K562 (cell line): ENCODE measurements around the gene FSTL3. TPM values are rescaled to one million over a fixed set of nuclear protein-coding genes. Genes with fewer than 3 reads are reported as not detected.

ENCODE experiments used
- ATAC-seq: fragments of 200-7000 bp; cut with Tn5 transposase; 3 replicates; pipeline ENCODE4 v1.9.1; 2020; ENCODE audit warnings: moderate library complexity
- BruUV-seq: library from RNA; stranded (reverse); fragments of 400-500 nt; replicated peaks from 2 replicates; lab custom pipeline; 2021; lab: Mats Ljungman, UMichigan
- CTCF ChIA-PET: fragments of 300-600 bp; formaldehyde crosslinking; extraction: SDS; loops from one replicate; lab custom pipeline; 2021; ENCODE audit warnings: low intra/inter-chr PET ratio; lab: Yijun Ruan, JAX
- POLR2A ChIA-PET: fragments of 300-600, 350-650 bp; sonication (Branson Sonifier 250); formaldehyde crosslinking; extraction: SDS; loops from one replicate; lab custom pipeline; 2021; ENCODE audit warnings: antibody characterized with exemption, inconsistent platforms; lab: Yijun Ruan, JAX
- DNase-seq, 4 experiments: peaks; one replicate each; pipeline versions ENCODE4 v3.0.0 to v3.0.0-alpha.2; 2011 to 2018; ENCODE audit warnings: low spot score in 3 of 4, mixed read lengths in 3 of 4; ENCODE audit errors: extremely low read depth in 1 of 4
- FAIRE-seq: peaks from 2 replicates; lab custom pipeline; 2011; peaks lifted over from hg19 to GRCh38; lab: Jason Lieb, UNC
- H2AFZ ChIP-seq: 2 replicates; pipeline ENCODE4 v1.6.0; 2011; ENCODE audit warnings: low read depth, low read length, control low read depth, inconsistent platforms
- H3K27ac ChIP-seq: fragments of 200-600 bp; 3 replicates; pipeline ENCODE4 v1.8.0; 2011; ENCODE audit warnings: low read depth, mild to moderate bottlenecking, control low read depth, inconsistent platforms, low read length, moderate library complexity, mixed read lengths; ENCODE audit errors: extremely low read depth
- H3K27me3 ChIP-seq, 2 experiments: fragments of 300-600 bp in 1 of 2; 2 replicates in 1 of 2; 3 replicates in 1 of 2; pipeline versions ENCODE4 v1.6.0 to v1.8.0; 2011; ENCODE audit warnings: inconsistent platforms in 2 of 2, low read length in 2 of 2, mild to moderate bottlenecking in 1 of 2, mixed read lengths in 1 of 2, moderate library complexity in 1 of 2; ENCODE audit not compliant: control insufficient read depth in 2 of 2, insufficient read depth in 2 of 2
- H3K36me3 ChIP-seq: fragments of 300-600 bp; 3 replicates; pipeline ENCODE4 v1.8.0; 2011; ENCODE audit warnings: mild to moderate bottlenecking, low read length, inconsistent platforms; ENCODE audit not compliant: control insufficient read depth, insufficient read depth
- H3K4me1 ChIP-seq, 2 experiments: fragments of 200-600 bp in 1 of 2; replicated peaks in 1 of 2; 2 replicates in 1 of 2; 3 replicates in 1 of 2; pipeline versions ENCODE4 v1.5.1 to v1.8.0; 2011; ENCODE audit warnings: inconsistent platforms in 2 of 2, low read length in 2 of 2, mild to moderate bottlenecking in 1 of 2, mixed read lengths in 1 of 2, moderate library complexity in 1 of 2; ENCODE audit not compliant: control insufficient read depth in 2 of 2, insufficient read depth in 2 of 2
- H3K4me2 ChIP-seq: 2 replicates; pipeline ENCODE4 v1.6.1; 2011; ENCODE audit warnings: low read length, control low read depth, inconsistent platforms, mixed read lengths; ENCODE audit not compliant: insufficient read depth
- H3K4me3 ChIP-seq: fragments of 200-600 bp; sonication (generic), shearing (Covaris generic); 2 replicates; pipeline ENCODE4 v1.5.1; 2016; ENCODE audit warnings: control low read depth, inconsistent platforms
- H3K79me2 ChIP-seq: fragments of 200-600 bp; 3 replicates; pipeline ENCODE4 v1.8.0; 2011; ENCODE audit warnings: low read length, inconsistent platforms; ENCODE audit not compliant: control insufficient read depth, insufficient read depth
- H3K9ac ChIP-seq, 2 experiments: 2 replicates each; pipeline versions ENCODE4 v1.6.0 to v1.6.1; 2011; ENCODE audit warnings: low read depth in 2 of 2, low read length in 2 of 2, control low read depth in 1 of 2, inconsistent platforms in 1 of 2, mild to moderate bottlenecking in 1 of 2, mixed read lengths in 1 of 2; ENCODE audit not compliant: insufficient read depth in 1 of 2
- H3K9me1 ChIP-seq: one replicate; pipeline ENCODE4 v1.6.0; 2011; ENCODE audit warnings: inconsistent platforms, mild to moderate bottlenecking, low read length, moderate library complexity; ENCODE audit not compliant: control insufficient read depth, insufficient read depth
- H3K9me3 ChIP-seq: replicated peaks from 2 replicates; pipeline ENCODE4 v1.5.1; 2011; ENCODE audit warnings: low read depth, low read length, inconsistent platforms; ENCODE audit not compliant: control insufficient read depth, insufficient read depth
- H4K20me1 ChIP-seq: replicated peaks from 2 replicates; pipeline ENCODE4 v1.6.1; 2011; ENCODE audit warnings: low read length, inconsistent platforms, mixed read lengths; ENCODE audit not compliant: control insufficient read depth, insufficient read depth
- EHMT2 ChIP-seq: fragments of 450-650 bp; IDR thresholded peaks from 2 replicates; pipeline ENCODE4 v1.6.1; 2018; ENCODE audit warnings: antibody characterized with exemption
- NRF1 ChIP-seq, 2 experiments: fragments of 450-650 bp; IDR thresholded peaks in 1 of 2; conservative IDR thresholded peaks in 1 of 2; 2 replicates each; pipeline ENCODE4 v1.6.1; 2014; ENCODE audit warnings: mild to moderate bottlenecking in 2 of 2
- OTX1 ChIP-seq: fragments of 450-650 bp; formaldehyde crosslinking; IDR thresholded peaks from 2 replicates; pipeline ENCODE4 v1.4.0; 2022; ENCODE audit warnings: mild to moderate bottlenecking
- RFX7 ChIP-seq: fragments of 250-450 bp; sonication (Bioruptor Pico); IDR thresholded peaks from 2 replicates; pipeline ENCODE4 v1.5.1; 2021; ENCODE audit warnings: mild to moderate bottlenecking
- SAFB ChIP-seq: fragments of 200-400 bp; formaldehyde crosslinking; IDR thresholded peaks from 2 replicates; pipeline ENCODE4 v1.6.1; 2017; ENCODE audit warnings: low read depth, low read length, borderline replicate concordance
- WGBS: fragments of 100-300 bp; shearing (Covaris generic); methylation state at CpG from one replicate; pipeline ENCODE4 v1.1.6; 2016; ENCODE audit warnings: low coverage, mixed read lengths; ENCODE audit not compliant: insufficient coverage; ENCODE audit errors: missing lambda C conversion rate; 5-methylcytosine and 5-hydroxymethylcytosine counted together
- in situ Hi-C: fragments of 300-500 bp; cut with MboI; formaldehyde crosslinking; loops from 4 replicates; pipeline ENCODE4 v1.15.0; 2018; ENCODE audit warnings: inconsistent platforms, mixed read lengths
- intact Hi-C: fragments of 100-400 bp; cut with micrococcal nuclease; formaldehyde crosslinking; loops from 2 replicates; pipeline ENCODE4 v1.14.2; 2022
- polyA plus RNA-seq, 8 experiments: library from polyadenylated mRNA; depleted of rRNA in 4 of 8; stranded (reverse) in 5 of 8; unstranded in 3 of 8; fragments of >200 nt; fragmentation: Nextera tagmentation in 2 of 8; fragmentation: Illumina TruSeq in 1 of 8; extraction: Ambion mirVana in 2 of 8; extraction: Trizol in 1 of 8; gene quantifications; 2 replicates each; pipeline versions ENCODE4 v1.2.1 to v1.2.3, GENCODE V29; 2011 to 2014; ENCODE audit warnings: inconsistent platforms in 1 of 8, missing spikeins in 1 of 8
- total RNA-seq, 7 experiments: library from RNA; depleted of rRNA in 6 of 7; stranded (reverse); fragments of >200 nt in 6 of 7; fragmentation: Illumina TruSeq in 2 of 7; extraction: Trizol in 2 of 7; gene quantifications; 2 replicates each; pipeline versions ENCODE4 v1.2.1 to v1.2.3, GENCODE V29; 2011 to 2021; ENCODE audit warnings: low replicate concordance in 1 of 7
- TF ChIP-seq, protein P1 (sequence below), 2 experiments: fragments of 450-650 bp; formaldehyde crosslinking in 1 of 2; IDR thresholded peaks; 2 replicates each; pipeline versions ENCODE4 v1.4.0 to v1.6.1; 2014 to 2020; ENCODE audit warnings: mild to moderate bottlenecking in 2 of 2, borderline replicate concordance in 1 of 2, low read depth in 1 of 2
- TF ChIP-seq, protein P2 (sequence below): sonication (generic); formaldehyde crosslinking; IDR thresholded peaks from 2 replicates; pipeline ENCODE4 v1.8.0; 2023; ENCODE audit warnings: missing genetic modification reagents, mild to moderate bottlenecking, borderline replicate concordance

The FSTL3 gene
- total and polyA plus RNA-seq, 9 of the 15 experiments (the other 6 are each of a cell fraction or from before 2014, with no cell fraction given) = 0.35 to 6.8 (median 4.2) TPM; not detected in 1

DNA sequence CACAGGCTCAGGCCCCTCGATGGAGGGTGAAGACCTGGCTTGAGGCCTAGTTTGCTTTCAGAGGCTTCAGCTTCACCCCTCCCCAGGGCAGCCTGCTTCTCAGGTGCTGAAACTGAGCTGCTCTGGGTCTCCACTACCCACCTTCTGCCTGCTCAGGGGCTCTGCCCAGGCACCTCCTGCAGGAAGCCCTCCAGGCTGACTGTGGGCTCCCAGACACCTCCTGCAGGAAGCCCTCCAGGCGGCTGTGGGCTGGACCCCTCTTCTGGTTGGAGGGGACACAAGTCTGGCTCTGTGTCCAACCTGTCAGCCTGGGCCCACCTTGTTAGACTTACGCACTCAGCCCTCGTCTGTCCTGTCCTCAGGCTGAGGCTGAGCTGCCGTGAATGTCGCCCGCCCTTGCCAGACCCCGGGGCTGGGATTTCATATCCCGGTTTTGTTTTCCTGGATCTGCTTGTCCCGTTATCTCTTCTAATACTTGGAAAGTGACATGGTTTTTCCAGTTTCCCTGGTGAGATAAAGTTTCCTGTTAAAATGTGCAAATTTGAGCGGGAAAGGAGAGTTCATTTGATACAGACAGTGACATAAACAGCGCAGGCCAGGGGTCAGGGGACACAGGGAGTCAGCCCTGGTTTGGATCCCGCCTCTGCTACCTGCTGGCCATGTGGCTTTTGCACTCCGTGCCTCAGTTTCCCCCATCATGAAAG is 53.9 kb downstream of the FSTL3 start:
- H3K79me2 ChIP-seq = no peaks in the 10 kb centered on the region
- H3K4me3 ChIP-seq = no peak overlapping the region
- ChIA-PET POLR2A (interaction anchor here (0.6 to 1.0 kb wide), 2 partner anchors 62 kb away, joined by 3 to 5 read pairs; no protein-coding TSS in a partner anchor), CTCF (no interaction called here)
- in situ Hi-C loops = loop anchor here (5.0 kb wide), 1 partner anchor 63 kb away; no protein-coding TSS in a partner anchor
- DNase-seq (no peak), ATAC-seq (no peak), FAIRE-seq (no peak)
- no peaks in the 10 kb centered on the region for H3K27me3 ChIP-seq
- H3K9me1 ChIP-seq = no peaks in the 10 kb centered on the region
- peaks cover 0 to 53% of the 10 kb centered on the region in 2 experiments; a peak in 2 of 5 replicates for H3K4me1 ChIP-seq
- H3K27ac ChIP-seq = no peak overlapping the region
- no peaks in the 10 kb centered on the region for H3K36me3 ChIP-seq
- no peak overlapping the region for H3K4me2 ChIP-seq
- intact Hi-C loops = loop anchor here (10.0 kb wide), 1 partner anchor 145 kb away; the partner anchor contains the start of gene HCN2
- no peak overlapping the region for H2AFZ ChIP-seq
- no TSS peak for BruUV-seq
- no peaks in the 10 kb centered on the region for H4K20me1 ChIP-seq
- H3K9me3 ChIP-seq = no peaks in the 10 kb centered on the region
- H3K9ac ChIP-seq = peak overlapping the region in 1 of 2 experiments; percentile 31; a peak in 1 of 4 replicates
- WGBS = 43% methylated on average over 14 of the region's 14 CpGs
- TF ChIP-seq, protein P1, sequence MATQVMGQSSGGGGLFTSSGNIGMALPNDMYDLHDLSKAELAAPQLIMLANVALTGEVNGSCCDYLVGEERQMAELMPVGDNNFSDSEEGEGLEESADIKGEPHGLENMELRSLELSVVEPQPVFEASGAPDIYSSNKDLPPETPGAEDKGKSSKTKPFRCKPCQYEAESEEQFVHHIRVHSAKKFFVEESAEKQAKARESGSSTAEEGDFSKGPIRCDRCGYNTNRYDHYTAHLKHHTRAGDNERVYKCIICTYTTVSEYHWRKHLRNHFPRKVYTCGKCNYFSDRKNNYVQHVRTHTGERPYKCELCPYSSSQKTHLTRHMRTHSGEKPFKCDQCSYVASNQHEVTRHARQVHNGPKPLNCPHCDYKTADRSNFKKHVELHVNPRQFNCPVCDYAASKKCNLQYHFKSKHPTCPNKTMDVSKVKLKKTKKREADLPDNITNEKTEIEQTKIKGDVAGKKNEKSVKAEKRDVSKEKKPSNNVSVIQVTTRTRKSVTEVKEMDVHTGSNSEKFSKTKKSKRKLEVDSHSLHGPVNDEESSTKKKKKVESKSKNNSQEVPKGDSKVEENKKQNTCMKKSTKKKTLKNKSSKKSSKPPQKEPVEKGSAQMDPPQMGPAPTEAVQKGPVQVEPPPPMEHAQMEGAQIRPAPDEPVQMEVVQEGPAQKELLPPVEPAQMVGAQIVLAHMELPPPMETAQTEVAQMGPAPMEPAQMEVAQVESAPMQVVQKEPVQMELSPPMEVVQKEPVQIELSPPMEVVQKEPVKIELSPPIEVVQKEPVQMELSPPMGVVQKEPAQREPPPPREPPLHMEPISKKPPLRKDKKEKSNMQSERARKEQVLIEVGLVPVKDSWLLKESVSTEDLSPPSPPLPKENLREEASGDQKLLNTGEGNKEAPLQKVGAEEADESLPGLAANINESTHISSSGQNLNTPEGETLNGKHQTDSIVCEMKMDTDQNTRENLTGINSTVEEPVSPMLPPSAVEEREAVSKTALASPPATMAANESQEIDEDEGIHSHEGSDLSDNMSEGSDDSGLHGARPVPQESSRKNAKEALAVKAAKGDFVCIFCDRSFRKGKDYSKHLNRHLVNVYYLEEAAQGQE (IDR thresholded peaks at IDR 0.05; ENCODE audit: borderline replicate concordance) = no peak
- TF ChIP-seq, protein P1 (CRISPR knock-in tag; IDR thresholded peaks at IDR 0.05; ENCODE audit: low read depth) = no peak
- TF ChIP-seq, protein P2, sequence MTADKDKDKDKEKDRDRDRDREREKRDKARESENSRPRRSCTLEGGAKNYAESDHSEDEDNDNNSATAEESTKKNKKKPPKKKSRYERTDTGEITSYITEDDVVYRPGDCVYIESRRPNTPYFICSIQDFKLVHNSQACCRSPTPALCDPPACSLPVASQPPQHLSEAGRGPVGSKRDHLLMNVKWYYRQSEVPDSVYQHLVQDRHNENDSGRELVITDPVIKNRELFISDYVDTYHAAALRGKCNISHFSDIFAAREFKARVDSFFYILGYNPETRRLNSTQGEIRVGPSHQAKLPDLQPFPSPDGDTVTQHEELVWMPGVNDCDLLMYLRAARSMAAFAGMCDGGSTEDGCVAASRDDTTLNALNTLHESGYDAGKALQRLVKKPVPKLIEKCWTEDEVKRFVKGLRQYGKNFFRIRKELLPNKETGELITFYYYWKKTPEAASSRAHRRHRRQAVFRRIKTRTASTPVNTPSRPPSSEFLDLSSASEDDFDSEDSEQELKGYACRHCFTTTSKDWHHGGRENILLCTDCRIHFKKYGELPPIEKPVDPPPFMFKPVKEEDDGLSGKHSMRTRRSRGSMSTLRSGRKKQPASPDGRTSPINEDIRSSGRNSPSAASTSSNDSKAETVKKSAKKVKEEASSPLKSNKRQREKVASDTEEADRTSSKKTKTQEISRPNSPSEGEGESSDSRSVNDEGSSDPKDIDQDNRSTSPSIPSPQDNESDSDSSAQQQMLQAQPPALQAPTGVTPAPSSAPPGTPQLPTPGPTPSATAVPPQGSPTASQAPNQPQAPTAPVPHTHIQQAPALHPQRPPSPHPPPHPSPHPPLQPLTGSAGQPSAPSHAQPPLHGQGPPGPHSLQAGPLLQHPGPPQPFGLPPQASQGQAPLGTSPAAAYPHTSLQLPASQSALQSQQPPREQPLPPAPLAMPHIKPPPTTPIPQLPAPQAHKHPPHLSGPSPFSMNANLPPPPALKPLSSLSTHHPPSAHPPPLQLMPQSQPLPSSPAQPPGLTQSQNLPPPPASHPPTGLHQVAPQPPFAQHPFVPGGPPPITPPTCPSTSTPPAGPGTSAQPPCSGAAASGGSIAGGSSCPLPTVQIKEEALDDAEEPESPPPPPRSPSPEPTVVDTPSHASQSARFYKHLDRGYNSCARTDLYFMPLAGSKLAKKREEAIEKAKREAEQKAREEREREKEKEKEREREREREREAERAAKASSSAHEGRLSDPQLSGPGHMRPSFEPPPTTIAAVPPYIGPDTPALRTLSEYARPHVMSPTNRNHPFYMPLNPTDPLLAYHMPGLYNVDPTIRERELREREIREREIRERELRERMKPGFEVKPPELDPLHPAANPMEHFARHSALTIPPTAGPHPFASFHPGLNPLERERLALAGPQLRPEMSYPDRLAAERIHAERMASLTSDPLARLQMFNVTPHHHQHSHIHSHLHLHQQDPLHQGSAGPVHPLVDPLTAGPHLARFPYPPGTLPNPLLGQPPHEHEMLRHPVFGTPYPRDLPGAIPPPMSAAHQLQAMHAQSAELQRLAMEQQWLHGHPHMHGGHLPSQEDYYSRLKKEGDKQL (CRISPR knock-in tag) = no peak
- TF ChIP-seq SAFB (no peak), RFX7 (no peak), NRF1 (conservative IDR thresholded peaks at IDR 0.05 in 1 of 2, IDR thresholded peaks at IDR 0.05 in 1 of 2) (no peak), OTX1 (CRISPR knock-in tag) (no peak), EHMT2 (no peak)
